Activated CD4-positive, alpha-beta memory T cell treated with anti-CD3 and anti-CD28 coated beads for 36 hours (primary cell): ENCODE measurements around the gene TPH1. TPM values are rescaled to one million over a fixed set of nuclear protein-coding genes. Genes with fewer than 3 reads are reported as not detected.

Experiments used
- CTCF ChIA-PET: fragments of 350-600 bp; sonication (Branson Sonifier 250); formaldehyde crosslinking; loops from one replicate; lab custom pipeline; 2021; ENCODE audit warnings: antibody characterized with exemption, inconsistent platforms; lab: Charles Lee
- POLR2A ChIA-PET: fragments of 350-600 bp; sonication (Branson Sonifier 250); formaldehyde crosslinking; loops from one replicate; lab custom pipeline; 2021; ENCODE audit warnings: antibody characterized with exemption; lab: Charles Lee
- DNase-seq: peaks from one replicate; pipeline ENCODE4 v3.0.0-alpha.2; 2020
- H3K27ac Mint-ChIP-seq: one replicate; pipeline ENCODE4 v1.8.0; 2021; ENCODE audit warnings: mixed read lengths
- H3K27me3 Mint-ChIP-seq: one replicate; pipeline ENCODE4 v1.8.0; 2021; ENCODE audit warnings: mixed read lengths
- H3K36me3 Mint-ChIP-seq: one replicate; pipeline ENCODE4 v1.8.0; 2021; ENCODE audit warnings: mixed read lengths
- H3K4me1 Mint-ChIP-seq: one replicate; pipeline ENCODE4 v1.8.0; 2021; ENCODE audit warnings: low read depth, mixed read lengths
- H3K4me3 Mint-ChIP-seq: one replicate; pipeline ENCODE4 v1.8.0; 2021; ENCODE audit warnings: mild to moderate bottlenecking, mixed read lengths
- H3K9me3 Mint-ChIP-seq: one replicate; pipeline ENCODE4 v1.8.0; 2021; ENCODE audit warnings: mixed read lengths
- intact Hi-C: fragments of 100-400 bp; cut with micrococcal nuclease; formaldehyde crosslinking; loops from one replicate; pipeline ENCODE4 v1.15.1; 2023
- total RNA-seq, 2 experiments: library from RNA; stranded (reverse); gene quantifications; one replicate each; pipeline ENCODE4 v1.2.3, GENCODE V29; 2021

TPH1 gene
- total RNA-seq, 2 experiments from 2014 or later: 0.05 to 0.14 TPM

GRCh38 chr11:18065572-18065971 lies 19.5 kb upstream of the TPH1 start:
- Mint-ChIP-seq H3K27ac (no peak overlapping the region), H3K4me3 (no peak overlapping the region), H3K9me3 (no peaks in the 10 kb centered on the region), H3K36me3 (peaks cover 3% of the 10 kb centered on the region), H3K4me1 (no peaks in the 10 kb centered on the region), H3K27me3 (no peaks in the 10 kb centered on the region)
- ChIA-PET CTCF (no interaction called here), POLR2A (no interaction called here)
- no peak for DNase-seq
- intact Hi-C loops: no loop called here

GRCh38 chr11:18064450-18065054 lies 18.5 kb upstream of the TPH1 start:
- ChIA-PET CTCF (no interaction called here), POLR2A (no interaction called here)
- intact Hi-C loops: no loop called here
- H3K4me3 Mint-ChIP-seq: no peak overlapping the region
- H3K4me1 Mint-ChIP-seq: no peaks in the 10 kb centered on the region
- H3K27me3 Mint-ChIP-seq: no peaks in the 10 kb centered on the region
- H3K27ac Mint-ChIP-seq: no peak overlapping the region
- no peak for DNase-seq
- peaks cover 3% of the 10 kb centered on the region for H3K36me3 Mint-ChIP-seq
- H3K9me3 Mint-ChIP-seq: no peaks in the 10 kb centered on the region

GRCh38 chr11:18063862-18064434 lies 17.9 kb upstream of the TPH1 start:
- peaks cover 3% of the 10 kb centered on the region for H3K36me3 Mint-ChIP-seq
- H3K4me3 Mint-ChIP-seq: no peak overlapping the region
- no peak for DNase-seq
- H3K4me1 Mint-ChIP-seq: no peaks in the 10 kb centered on the region
- POLR2A ChIA-PET: no interaction called here
- no peak overlapping the region for H3K27ac Mint-ChIP-seq
- CTCF ChIA-PET: no interaction called here
- no peaks in the 10 kb centered on the region for H3K9me3 Mint-ChIP-seq
- H3K27me3 Mint-ChIP-seq: no peaks in the 10 kb centered on the region
- intact Hi-C loops: no loop called here

GRCh38 chr11:18063125-18063524 lies 17.1 kb upstream of the TPH1 start:
- CTCF ChIA-PET: interaction anchor here (0.6 kb wide), 1 partner anchor 53 kb away, joined by 3 read pairs; no protein-coding TSS in a partner anchor
- Mint-ChIP-seq H3K27ac (no peak overlapping the region), H3K27me3 (no peaks in the 10 kb centered on the region)

GRCh38 chr11:18061351-18061750 lies 15.3 kb upstream of the TPH1 start:
- ChIA-PET CTCF (no interaction called here), POLR2A (no interaction called here)
- Mint-ChIP-seq H3K36me3 (no peaks in the 10 kb centered on the region), H3K27me3 (no peaks in the 10 kb centered on the region), H3K4me1 (no peaks in the 10 kb centered on the region), H3K9me3 (no peaks in the 10 kb centered on the region), H3K4me3 (no peak overlapping the region), H3K27ac (no peak overlapping the region)
- intact Hi-C loops: no loop called here
- DNase-seq: no peak

More at GRCh38 chr11:18063125-18063524, 17.1 kb upstream of the TPH1 start:
- intact Hi-C loops: no loop called here
- Mint-ChIP-seq H3K36me3 (no peaks in the 10 kb centered on the region), H3K4me3 (no peak overlapping the region), H3K9me3 (no peaks in the 10 kb centered on the region), H3K4me1 (no peaks in the 10 kb centered on the region)
- DNase-seq: no peak
- POLR2A ChIA-PET: no interaction called here

- Mint-ChIP-seq H3K27ac (no peak overlapping the region), H3K4me3 (no peak overlapping the region), H3K4me1 (no peaks in the 10 kb centered on the region), H3K27me3 (no peaks in the 10 kb centered on the region), H3K9me3 (no peaks in the 10 kb centered on the region), H3K36me3 (no peaks in the 10 kb centered on the region)
- no peak for DNase-seq
- intact Hi-C loops: no loop called here
- POLR2A ChIA-PET: no interaction called here
- CTCF ChIA-PET: no interaction called here
These were observed 10.6 kb upstream of the TPH1 start for GRCh38 chr11:18056561-18057181.

- Mint-ChIP-seq H3K4me3 (no peak overlapping the region), H3K36me3 (no peaks in the 10 kb centered on the region), H3K27ac (no peak overlapping the region), H3K4me1 (no peaks in the 10 kb centered on the region), H3K27me3 (no peaks in the 10 kb centered on the region), H3K9me3 (no peaks in the 10 kb centered on the region)
- ChIA-PET CTCF (no interaction called here), POLR2A (interaction anchor here (1.6 kb wide), 1 partner anchor 40 kb away, joined by 3 read pairs; no protein-coding TSS in a partner anchor)
- no peak for DNase-seq
- intact Hi-C loops: no loop called here
These were observed 8.5 kb upstream of the TPH1 start for GRCh38 chr11:18054511-18055103.

GRCh38 chr11:18050848-18051247 lies 4.8 kb upstream of the TPH1 start:
- H3K9me3 Mint-ChIP-seq: peaks cover 2% of the 10 kb centered on the region
- DNase-seq: no peak
- H3K4me1 Mint-ChIP-seq: no peaks in the 10 kb centered on the region
- ChIA-PET POLR2A (no interaction called here), CTCF (no interaction called here)
- no peak overlapping the region for H3K27ac Mint-ChIP-seq
- intact Hi-C loops: no loop called here
- peaks cover 22% of the 10 kb centered on the region for H3K27me3 Mint-ChIP-seq
- H3K36me3 Mint-ChIP-seq: peaks cover 2% of the 10 kb centered on the region
- no peak overlapping the region for H3K4me3 Mint-ChIP-seq

- CTCF ChIA-PET: no interaction called here
- DNase-seq: no peak
- H3K36me3 Mint-ChIP-seq: no peaks in the 10 kb centered on the region
- H3K9me3 Mint-ChIP-seq: no peaks in the 10 kb centered on the region
- H3K4me1 Mint-ChIP-seq: no peaks in the 10 kb centered on the region
- H3K4me3 Mint-ChIP-seq: no peak overlapping the region
- H3K27me3 Mint-ChIP-seq: no peaks in the 10 kb centered on the region
- POLR2A ChIA-PET: no interaction called here
- no peak overlapping the region for H3K27ac Mint-ChIP-seq
- intact Hi-C loops: no loop called here
These were observed 9.6 kb downstream of the TPH1 start for GRCh38 chr11:18036456-18036855.

GRCh38 chr11:18027475-18027874 lies 18.6 kb downstream of the TPH1 start:
- H3K27ac Mint-ChIP-seq: no peak overlapping the region
- no peaks in the 10 kb centered on the region for H3K4me1 Mint-ChIP-seq
- no peaks in the 10 kb centered on the region for H3K27me3 Mint-ChIP-seq
- no peak for DNase-seq
- H3K4me3 Mint-ChIP-seq: no peak overlapping the region
- no peaks in the 10 kb centered on the region for H3K36me3 Mint-ChIP-seq
- H3K9me3 Mint-ChIP-seq: no peaks in the 10 kb centered on the region
- ChIA-PET POLR2A (no interaction called here), CTCF (interaction anchor here (1.4 kb wide), 1 partner anchor 88 kb away, joined by 3 read pairs; no protein-coding TSS in a partner anchor)
- intact Hi-C loops: no loop called here

GRCh38 chr11:18022419-18022818 lies 23.6 kb downstream of the TPH1 start:
- Mint-ChIP-seq H3K4me3 (no peak overlapping the region), H3K9me3 (no peaks in the 10 kb centered on the region), H3K4me1 (no peaks in the 10 kb centered on the region), H3K27me3 (no peaks in the 10 kb centered on the region), H3K36me3 (no peaks in the 10 kb centered on the region), H3K27ac (no peak overlapping the region)
- DNase-seq: no peak
- intact Hi-C loops: no loop called here
- CTCF ChIA-PET: no interaction called here
- POLR2A ChIA-PET: no interaction called here

GRCh38 chr11:18019650-18020049 lies 26.4 kb downstream of the TPH1 start:
- H3K27ac Mint-ChIP-seq: no peak overlapping the region
- no peaks in the 10 kb centered on the region for H3K27me3 Mint-ChIP-seq
- no peak overlapping the region for H3K4me3 Mint-ChIP-seq
- ChIA-PET CTCF (interaction anchor here (1.0 kb wide), 1 partner anchor 87 kb away, joined by 3 read pairs; the partner anchor contains the start of gene SAAL1), POLR2A (no interaction called here)
- no peaks in the 10 kb centered on the region for H3K9me3 Mint-ChIP-seq
- H3K4me1 Mint-ChIP-seq: peaks cover 8% of the 10 kb centered on the region
- intact Hi-C loops: loop anchor here (10.0 kb wide), 2 partner anchors 665 to 945 kb away; partner anchors contain the start of genes NCR3LG1 and RPS13
- no peak for DNase-seq
- no peaks in the 10 kb centered on the region for H3K36me3 Mint-ChIP-seq
